ENCODE measurements around the gene ENTPD8. TPM values are rescaled to one million over a fixed set of nuclear protein-coding genes. Genes with fewer than 3 reads are reported as not detected.

ENTPD8 gene
- total RNA-seq, 1 donor = not detected

DNA sequence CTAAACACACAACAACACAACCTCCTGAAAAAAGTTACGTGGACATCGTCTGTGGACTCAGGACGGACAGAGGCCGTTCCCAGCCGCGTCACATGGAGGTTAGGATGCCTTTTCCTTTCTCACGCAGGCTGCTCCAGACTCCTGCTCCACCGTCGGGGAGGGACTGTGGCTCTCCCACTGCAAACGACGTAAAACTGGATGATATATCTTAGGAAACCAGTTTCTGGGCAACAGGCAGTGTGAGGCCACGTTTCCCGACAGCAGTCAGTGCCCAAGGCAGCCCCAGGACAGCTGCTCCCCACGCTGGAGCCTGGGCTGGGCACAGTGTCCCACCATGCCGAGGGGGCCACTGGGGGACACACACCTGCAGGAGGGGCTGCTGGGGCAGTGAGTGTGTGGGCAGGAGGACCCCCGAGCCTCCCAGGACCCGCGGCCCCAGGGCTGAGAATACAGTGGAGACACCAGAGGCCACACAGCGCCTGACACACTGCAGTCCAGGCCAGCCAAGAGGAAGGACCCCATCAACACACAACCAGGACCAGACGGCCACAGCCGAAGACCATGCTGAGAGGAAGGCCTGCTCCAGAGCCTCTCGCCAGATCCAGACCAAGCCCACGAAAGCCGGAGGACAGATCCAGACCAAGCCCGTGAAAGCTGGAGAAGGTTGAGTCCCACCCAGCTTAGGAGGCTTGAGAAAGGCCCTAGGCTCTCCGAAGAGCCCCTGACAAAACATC lies 44.4 kb downstream of the ENTPD8 start:
- Histone ChIP-seq H3K4me2 (ENCODE audit: insufficient read depth, low read length) (no peak overlapping the region), H3K4me1 (ENCODE audit: insufficient read depth, low read length) (peaks cover 2% of the 10 kb centered on the region), H3K79me2 (ENCODE audit: insufficient read depth, low read length) (no peaks in the 10 kb centered on the region), H3K9me3 (ENCODE audit: low read depth, low read length) (no peaks in the 10 kb centered on the region), H3K27me3 (ENCODE audit: insufficient read depth, low read length) (no peaks in the 10 kb centered on the region), H3K4me3 (ENCODE audit: insufficient read depth, low read length) (no peak overlapping the region), H2AFZ (ENCODE audit: low read length) (no peak overlapping the region), H3K27ac (ENCODE audit: low read depth, low read length) (no peak overlapping the region), H4K20me1 (ENCODE audit: insufficient read depth, low read length) (peaks cover 9% of the 10 kb centered on the region), H3K36me3 (ENCODE audit: insufficient read depth, low read length) (no peaks in the 10 kb centered on the region)
- peak; percentile 72 for DNase-seq (ENCODE audit: insufficient read length, low spot score, missing footprints)
- TF ChIP-seq, protein P1, sequence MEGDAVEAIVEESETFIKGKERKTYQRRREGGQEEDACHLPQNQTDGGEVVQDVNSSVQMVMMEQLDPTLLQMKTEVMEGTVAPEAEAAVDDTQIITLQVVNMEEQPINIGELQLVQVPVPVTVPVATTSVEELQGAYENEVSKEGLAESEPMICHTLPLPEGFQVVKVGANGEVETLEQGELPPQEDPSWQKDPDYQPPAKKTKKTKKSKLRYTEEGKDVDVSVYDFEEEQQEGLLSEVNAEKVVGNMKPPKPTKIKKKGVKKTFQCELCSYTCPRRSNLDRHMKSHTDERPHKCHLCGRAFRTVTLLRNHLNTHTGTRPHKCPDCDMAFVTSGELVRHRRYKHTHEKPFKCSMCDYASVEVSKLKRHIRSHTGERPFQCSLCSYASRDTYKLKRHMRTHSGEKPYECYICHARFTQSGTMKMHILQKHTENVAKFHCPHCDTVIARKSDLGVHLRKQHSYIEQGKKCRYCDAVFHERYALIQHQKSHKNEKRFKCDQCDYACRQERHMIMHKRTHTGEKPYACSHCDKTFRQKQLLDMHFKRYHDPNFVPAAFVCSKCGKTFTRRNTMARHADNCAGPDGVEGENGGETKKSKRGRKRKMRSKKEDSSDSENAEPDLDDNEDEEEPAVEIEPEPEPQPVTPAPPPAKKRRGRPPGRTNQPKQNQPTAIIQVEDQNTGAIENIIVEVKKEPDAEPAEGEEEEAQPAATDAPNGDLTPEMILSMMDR (IDR thresholded peaks at IDR 0.05; ENCODE audit: extremely low read depth, low read depth, low read length) = no peak

DNA sequence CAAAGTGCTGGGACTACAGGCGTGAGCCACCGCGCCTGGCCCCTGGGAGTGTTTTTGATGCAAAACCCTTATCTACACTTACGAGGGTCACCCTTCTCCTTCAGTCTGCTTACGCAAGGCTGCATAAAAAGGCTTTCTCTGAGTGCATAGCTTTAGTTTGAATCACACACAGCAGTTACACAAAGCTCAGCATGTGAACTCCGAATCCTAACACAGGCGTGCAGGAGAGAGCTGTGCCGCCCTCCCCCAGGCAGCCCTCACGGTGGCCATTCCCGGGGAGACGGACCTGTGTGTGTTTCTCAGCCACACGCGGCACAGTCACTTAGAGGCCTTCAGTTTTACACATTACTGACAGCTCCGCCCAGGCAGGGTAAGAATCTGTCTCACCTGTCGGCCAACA lies 44.9 kb downstream of the ENTPD8 start:
- peak; percentile 96 for DNase-seq (ENCODE audit: insufficient read length, low spot score, missing footprints)
- no peaks in the 10 kb centered on the region for H3K9me3 ChIP-seq (ENCODE audit: low read depth, low read length)
- H3K27ac ChIP-seq (ENCODE audit: low read depth, low read length) = no peak overlapping the region
- TF ChIP-seq, protein P1 (IDR thresholded peaks at IDR 0.05; ENCODE audit: extremely low read depth, low read depth, low read length) = no peak
- H3K27me3 ChIP-seq (ENCODE audit: insufficient read depth, low read length) = no peaks in the 10 kb centered on the region
- no peak overlapping the region for H3K4me2 ChIP-seq (ENCODE audit: insufficient read depth, low read length)
- peaks cover 9% of the 10 kb centered on the region for H4K20me1 ChIP-seq (ENCODE audit: insufficient read depth, low read length)
- H2AFZ ChIP-seq (ENCODE audit: low read length) = no peak overlapping the region
- no peak overlapping the region for H3K4me3 ChIP-seq (ENCODE audit: insufficient read depth, low read length)
- H3K79me2 ChIP-seq (ENCODE audit: insufficient read depth, low read length) = no peaks in the 10 kb centered on the region
- H3K36me3 ChIP-seq (ENCODE audit: insufficient read depth, low read length) = no peaks in the 10 kb centered on the region
- peaks cover 2% of the 10 kb centered on the region for H3K4me1 ChIP-seq (ENCODE audit: insufficient read depth, low read length)

DNA sequence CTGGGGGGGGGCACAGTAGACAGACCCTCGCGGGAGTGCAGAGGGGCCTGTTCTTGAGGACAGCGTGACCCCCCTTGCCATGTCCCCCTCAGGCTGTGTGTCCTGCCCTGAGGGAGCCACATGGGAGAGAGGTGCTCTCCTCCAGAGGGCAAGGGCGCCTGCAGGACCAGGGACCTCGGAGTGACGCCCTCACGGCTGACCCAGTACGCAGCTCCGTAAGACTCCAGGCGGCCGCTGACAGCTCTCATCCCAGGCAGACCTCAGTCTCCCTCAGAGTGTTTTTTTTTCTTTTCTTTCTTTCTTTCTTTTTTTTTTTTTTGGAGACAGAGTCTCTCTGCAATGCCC lies 45.5 kb downstream of the ENTPD8 start:
- H3K4me3 ChIP-seq (ENCODE audit: insufficient read depth, low read length) = no peak overlapping the region
- H3K9me3 ChIP-seq (ENCODE audit: low read depth, low read length) = no peaks in the 10 kb centered on the region
- H3K36me3 ChIP-seq (ENCODE audit: insufficient read depth, low read length) = no peaks in the 10 kb centered on the region
- no peak overlapping the region for H3K27ac ChIP-seq (ENCODE audit: low read depth, low read length)
- H3K4me1 ChIP-seq (ENCODE audit: insufficient read depth, low read length) = peaks cover 2% of the 10 kb centered on the region
- TF ChIP-seq, protein P1 (IDR thresholded peaks at IDR 0.05; ENCODE audit: extremely low read depth, low read depth, low read length) = no peak
- DNase-seq (ENCODE audit: insufficient read length, low spot score, missing footprints) = no peak
- H2AFZ ChIP-seq (ENCODE audit: low read length) = no peak overlapping the region
- no peaks in the 10 kb centered on the region for H3K79me2 ChIP-seq (ENCODE audit: insufficient read depth, low read length)
- H4K20me1 ChIP-seq (ENCODE audit: insufficient read depth, low read length) = peaks cover 9% of the 10 kb centered on the region
- no peak overlapping the region for H3K4me2 ChIP-seq (ENCODE audit: insufficient read depth, low read length)
- H3K27me3 ChIP-seq (ENCODE audit: insufficient read depth, low read length) = no peaks in the 10 kb centered on the region

DNA sequence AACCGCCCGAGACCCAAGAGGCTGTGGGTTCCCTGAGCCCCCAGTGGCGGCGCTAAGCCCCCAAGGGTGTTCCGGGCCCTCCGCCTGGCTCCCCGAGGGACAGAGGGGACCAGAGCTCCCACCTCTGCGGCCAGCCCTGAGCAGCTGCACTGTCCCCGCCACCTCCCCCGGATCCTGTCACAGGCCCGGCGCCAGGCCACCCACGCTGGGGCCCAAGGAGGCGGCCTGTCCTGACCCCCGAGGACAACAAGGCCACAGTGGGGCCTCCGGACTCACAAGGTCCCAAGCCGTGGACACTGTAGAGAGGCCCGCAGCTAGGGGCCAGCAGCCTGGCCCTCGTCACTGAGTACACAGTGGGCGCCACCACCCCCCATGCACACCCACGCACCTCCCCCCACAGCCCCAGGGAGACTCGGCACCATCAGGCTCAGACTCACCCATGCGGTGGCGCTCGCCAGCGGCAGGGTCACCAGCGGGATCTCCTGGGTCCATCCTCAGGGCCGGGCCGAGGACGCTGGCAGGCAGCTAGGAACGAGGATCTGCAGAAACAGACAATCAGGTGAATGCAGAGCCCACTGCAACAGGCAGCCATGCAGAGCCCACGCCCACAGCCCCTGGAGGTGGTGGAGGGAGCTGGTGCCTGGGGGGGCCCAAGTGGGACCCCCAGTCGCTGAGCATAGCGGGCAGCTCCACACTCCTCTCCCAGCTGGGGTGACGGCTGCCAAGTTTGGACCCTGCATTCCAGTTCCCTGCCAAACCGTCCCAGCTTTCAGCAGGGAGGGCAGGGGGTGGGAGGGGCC lies 46.1 kb downstream of the ENTPD8 start:
- H3K4me3 ChIP-seq (ENCODE audit: insufficient read depth, low read length) = no peak overlapping the region
- no peak overlapping the region for H2AFZ ChIP-seq (ENCODE audit: low read length)
- H4K20me1 ChIP-seq (ENCODE audit: insufficient read depth, low read length) = peaks cover 9% of the 10 kb centered on the region
- H3K4me2 ChIP-seq (ENCODE audit: insufficient read depth, low read length) = no peak overlapping the region
- peaks cover 2% of the 10 kb centered on the region for H3K4me1 ChIP-seq (ENCODE audit: insufficient read depth, low read length)
- DNase-seq (ENCODE audit: insufficient read length, low spot score, missing footprints) = no peak
- H3K9me3 ChIP-seq (ENCODE audit: low read depth, low read length) = no peaks in the 10 kb centered on the region
- no peaks in the 10 kb centered on the region for H3K27me3 ChIP-seq (ENCODE audit: insufficient read depth, low read length)
- no peaks in the 10 kb centered on the region for H3K79me2 ChIP-seq (ENCODE audit: insufficient read depth, low read length)
- TF ChIP-seq, protein P1 (IDR thresholded peaks at IDR 0.05; ENCODE audit: extremely low read depth, low read depth, low read length) = no peak
- H3K36me3 ChIP-seq (ENCODE audit: insufficient read depth, low read length) = no peaks in the 10 kb centered on the region
- H3K27ac ChIP-seq (ENCODE audit: low read depth, low read length) = no peak overlapping the region

Measured in osteoblast (primary cell).